Activated CD4-positive, alpha-beta T cell treated with anti-CD3 and anti-CD28 coated beads, Interleukin-2, amount 50 U/mL, for 24 hours (primary cell): Measurements from ENCODE around the gene UBA7.
A peak's percentile ranks its signal among the peaks of the same experiment; 100 is the strongest.
"Not testable (repeated sequence)": the region's sequence is repeated elsewhere in the genome, so short reads cannot be mapped to it uniquely, and the experiment has no call there.

Experiments
- DNase-seq, 2 donors: peaks; one replicate each; pipeline ENCODE4 v3.0.0-alpha.2; 2020; ENCODE audit warnings: low read depth in 1 of 2, low spot score in 1 of 2

Gene UBA7, protein sequence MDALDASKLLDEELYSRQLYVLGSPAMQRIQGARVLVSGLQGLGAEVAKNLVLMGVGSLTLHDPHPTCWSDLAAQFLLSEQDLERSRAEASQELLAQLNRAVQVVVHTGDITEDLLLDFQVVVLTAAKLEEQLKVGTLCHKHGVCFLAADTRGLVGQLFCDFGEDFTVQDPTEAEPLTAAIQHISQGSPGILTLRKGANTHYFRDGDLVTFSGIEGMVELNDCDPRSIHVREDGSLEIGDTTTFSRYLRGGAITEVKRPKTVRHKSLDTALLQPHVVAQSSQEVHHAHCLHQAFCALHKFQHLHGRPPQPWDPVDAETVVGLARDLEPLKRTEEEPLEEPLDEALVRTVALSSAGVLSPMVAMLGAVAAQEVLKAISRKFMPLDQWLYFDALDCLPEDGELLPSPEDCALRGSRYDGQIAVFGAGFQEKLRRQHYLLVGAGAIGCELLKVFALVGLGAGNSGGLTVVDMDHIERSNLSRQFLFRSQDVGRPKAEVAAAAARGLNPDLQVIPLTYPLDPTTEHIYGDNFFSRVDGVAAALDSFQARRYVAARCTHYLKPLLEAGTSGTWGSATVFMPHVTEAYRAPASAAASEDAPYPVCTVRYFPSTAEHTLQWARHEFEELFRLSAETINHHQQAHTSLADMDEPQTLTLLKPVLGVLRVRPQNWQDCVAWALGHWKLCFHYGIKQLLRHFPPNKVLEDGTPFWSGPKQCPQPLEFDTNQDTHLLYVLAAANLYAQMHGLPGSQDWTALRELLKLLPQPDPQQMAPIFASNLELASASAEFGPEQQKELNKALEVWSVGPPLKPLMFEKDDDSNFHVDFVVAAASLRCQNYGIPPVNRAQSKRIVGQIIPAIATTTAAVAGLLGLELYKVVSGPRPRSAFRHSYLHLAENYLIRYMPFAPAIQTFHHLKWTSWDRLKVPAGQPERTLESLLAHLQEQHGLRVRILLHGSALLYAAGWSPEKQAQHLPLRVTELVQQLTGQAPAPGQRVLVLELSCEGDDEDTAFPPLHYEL

DNA sequence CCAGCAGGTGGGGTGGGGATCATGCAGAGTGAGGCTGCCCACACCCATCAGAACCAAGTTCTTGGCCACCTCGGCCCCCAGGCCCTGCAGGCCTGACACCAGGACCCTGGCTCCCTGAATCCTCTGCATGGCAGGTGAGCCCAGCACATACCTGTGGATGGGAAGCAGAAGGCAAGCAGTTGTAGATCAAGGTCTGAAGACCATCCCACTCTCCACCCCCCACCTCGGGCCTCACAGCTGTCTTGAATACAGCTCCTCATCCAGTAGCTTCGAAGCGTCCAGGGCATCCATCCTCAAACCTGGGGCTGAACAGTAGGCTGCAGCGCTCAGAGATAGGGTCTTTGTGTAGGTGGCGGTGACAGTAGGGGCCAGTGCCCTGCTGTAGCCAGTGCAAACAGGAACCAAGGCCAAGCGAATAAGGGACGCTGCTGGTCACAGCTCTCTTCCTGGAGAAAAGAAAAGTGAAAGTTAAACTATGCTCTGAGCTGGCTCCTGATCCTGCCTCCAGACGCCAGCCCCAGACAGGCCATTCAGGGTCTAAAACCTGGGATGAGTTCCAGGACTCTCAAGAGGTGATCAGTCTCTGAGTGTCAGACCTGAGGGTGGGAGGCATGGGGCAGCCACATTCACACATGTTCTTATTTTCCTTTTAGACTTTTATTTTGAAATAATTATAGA is at the start of gene UBA7:
Gene UBA7 (minus strand): TSS at position 457 of the 678 bp plus-strand sequence. CDS start 166 bp downstream, at position 291.
- no peak for DNase-seq

DNA sequence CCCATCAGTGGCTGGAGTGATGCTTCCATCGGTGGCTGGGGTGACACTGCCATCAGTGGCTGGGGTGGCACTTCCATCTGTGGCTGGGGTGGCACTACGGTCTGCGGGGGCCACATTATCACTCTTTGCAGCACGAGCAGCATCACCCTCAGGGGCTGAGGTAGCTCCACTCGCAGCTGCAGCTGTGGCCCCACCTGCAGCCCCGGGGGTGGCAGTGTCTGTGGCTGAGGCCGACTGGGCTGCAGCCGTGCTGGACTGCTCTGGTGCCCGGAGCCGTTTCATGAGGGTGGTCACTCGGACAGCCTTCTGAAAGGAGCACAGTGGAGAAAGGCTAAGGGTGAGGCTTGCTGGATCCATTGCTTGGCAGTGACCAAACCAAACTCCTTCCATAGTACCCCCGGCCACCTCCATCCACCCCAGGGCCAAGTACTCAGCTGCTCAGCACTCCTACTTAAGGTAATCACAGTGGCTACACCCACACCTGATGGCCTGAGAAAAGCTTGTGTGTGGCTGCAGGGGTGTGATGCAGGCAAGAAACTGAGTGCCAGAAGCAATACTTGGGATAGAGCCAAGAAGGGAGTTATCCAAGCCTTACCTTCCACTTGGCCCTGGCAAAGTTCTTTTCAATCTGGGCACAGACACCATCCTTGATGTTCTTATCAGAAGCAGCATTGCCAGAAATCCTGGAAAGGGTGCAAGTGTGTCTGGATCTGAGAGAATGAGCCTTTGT is 46.0 kb upstream of the UBA7 start:
- DNase-seq, result no peak

DNA sequence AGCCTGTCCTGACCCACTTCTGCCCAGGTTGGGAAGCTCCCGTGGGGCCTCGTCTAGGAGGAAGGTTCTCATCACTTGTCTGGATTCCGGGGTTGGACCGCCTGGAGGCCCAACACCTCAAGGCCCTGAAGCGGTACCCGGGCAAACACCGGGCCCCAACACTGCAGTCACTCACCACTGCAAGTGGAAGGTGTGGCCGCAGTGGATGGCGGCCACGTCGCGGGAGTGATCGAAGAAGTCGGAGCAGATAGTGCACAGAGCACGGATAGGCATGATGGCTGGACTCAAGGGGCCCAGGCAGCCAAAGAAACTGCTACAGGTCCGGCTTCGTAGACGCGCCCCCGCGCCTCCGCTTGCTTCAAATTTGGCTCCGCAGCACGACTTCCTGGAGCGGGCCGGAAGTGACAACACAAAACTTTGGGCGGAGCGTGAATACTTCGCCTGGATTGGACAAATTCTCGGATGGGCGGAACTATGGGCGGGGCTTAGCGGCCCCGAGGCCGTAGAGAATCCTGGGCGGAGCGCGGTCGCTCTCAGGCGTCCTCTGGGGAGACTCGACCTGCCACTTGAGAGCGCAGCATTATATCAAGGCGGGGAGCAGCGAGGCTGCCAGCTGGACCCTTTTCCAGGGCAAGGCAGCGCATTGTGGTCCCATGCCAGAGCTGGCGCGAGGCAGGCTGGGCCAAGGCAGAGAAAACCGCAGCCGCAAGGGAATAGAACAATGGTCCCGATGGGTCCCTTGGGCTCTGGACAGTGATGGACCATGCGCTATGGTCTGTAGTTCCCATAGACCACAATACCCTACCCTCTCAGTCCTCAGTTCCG is 42.6 kb upstream of the UBA7 start, which contains the start of gene TRAIP:
Gene TRAIP (minus strand): TSS at position 384 of the 825 bp plus-strand sequence. CDS start 111 bp downstream, at position 273.
- peak; percentile 90 to 92 for DNase-seq

DNA sequence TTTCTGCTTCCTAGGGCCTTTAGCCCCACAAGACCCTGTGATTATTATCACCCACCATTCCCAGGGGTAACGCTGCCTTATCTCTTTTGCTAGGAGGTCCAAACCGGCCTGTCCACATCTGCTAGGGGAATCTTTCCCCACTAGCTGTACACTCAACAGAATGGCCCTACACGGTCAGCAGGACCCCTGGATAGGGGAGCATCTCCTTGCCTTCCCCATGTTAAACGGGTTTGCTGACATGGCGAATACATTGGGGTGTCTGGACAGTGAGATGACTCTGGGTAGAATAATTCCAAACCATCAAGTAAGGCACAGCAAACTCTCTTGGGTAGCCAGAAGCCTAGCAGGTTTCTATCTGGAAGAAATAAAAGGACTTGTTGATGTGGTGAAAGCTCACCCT is 41.9 kb upstream of the UBA7 start:
- DNase-seq, result no peak

DNA sequence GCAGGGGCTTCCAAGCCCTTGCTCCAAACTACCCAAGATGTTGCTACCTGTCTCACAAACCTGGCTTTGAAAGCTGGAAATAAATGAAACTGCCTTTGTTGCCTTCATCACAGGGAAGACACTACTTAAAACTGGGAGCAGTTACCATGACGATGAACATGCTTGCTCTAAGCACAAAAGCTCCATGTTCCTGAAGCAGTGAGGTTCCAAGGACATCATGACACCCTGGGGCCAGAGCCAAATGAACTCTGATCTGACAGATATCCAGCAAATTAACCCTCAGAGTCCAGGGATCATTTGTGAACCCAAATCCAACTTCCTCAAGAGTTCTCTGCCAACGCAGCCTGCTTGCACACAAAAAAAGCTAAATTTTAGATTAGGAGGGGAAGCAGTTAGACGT is 31.9 kb upstream of the UBA7 start:
- DNase-seq, result no peak

DNA sequence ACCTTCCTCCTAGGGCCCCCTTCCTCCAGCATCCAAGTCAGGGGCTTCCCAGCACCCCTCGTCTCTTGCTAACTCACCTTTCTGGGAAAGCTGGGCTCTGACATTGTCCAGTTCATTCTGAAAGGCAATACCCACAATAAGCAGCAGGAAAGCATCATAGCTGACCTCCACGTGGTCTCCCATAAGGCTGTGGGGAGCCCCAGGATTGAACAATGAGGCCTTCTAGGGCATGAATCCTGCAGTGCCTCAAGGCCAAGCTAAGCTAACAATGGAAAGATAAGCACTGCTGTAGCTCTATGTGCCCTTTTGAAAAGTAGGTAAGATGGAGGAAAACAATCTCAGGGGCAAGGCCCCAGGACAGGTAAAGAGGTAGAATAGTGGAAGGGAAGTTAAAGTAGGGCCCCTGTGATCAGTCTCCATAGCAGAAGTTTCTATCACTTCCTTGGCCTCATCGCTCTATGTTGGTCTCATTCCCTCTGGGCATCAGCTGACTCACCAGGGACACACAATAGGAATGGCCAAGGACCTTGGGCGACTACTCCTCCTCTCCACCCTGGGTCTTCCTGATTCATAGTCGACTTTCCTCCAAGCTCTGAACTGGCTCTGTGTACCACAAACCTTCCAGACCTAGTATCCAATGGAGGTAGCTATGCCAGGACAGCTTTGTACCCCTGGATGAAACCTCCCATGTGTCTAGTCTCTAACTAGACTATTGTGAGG is 30.9 kb upstream of the UBA7 start:
- no peak for DNase-seq

DNA sequence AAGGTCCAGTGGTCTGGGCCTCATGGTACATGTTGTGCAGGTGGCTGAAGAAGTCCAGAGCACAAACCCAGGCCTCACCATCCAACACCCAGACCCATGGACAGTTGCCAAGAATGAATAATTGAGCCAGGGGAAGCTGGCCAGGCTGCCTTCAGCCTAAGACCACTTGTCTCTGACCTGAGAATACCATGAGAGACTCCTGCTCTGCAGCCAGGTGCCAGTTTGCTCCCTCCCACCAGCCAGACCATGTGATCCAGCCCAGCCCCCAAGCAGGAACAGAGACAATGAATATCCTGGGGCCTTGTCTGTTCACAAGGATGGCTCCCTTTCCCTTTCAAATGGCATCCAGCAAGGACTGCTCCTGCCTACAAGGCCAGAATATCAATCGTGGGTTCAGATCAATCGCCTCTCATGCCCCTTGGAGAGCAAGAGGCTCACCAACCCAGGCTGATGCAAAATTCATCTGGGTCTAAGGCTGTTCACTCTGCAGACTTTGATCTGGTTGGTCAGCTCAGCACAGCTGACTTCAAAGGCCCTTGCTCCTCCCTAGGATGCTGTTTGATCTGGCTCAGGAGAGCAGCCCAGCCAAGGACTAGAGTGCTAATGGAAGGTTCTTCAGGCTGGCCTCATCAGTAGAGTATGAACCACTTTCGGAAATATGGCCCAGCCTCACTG is 29.2 kb upstream of the UBA7 start:
- DNase-seq, result no peak

DNA sequence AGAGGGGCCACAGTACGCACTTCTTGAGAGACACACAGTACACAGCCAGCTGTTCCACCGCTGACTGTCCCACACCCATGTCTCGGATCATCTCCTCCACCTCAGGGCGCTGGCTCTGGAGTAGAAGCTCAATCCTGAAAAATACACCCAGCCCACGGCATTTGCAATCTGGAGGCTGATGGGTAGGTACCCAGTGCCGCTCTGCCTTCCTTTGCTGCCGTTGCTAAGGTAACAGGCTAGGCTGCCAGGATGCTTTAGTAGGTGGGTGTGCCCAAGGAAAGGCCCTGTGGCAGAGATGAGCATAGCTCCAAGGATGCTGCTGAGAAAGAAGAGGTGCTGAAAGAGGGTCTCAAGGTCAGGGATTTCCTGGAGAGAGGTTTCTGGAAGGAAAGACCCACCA is 28.1 kb upstream of the UBA7 start:
- no peak for DNase-seq

DNA sequence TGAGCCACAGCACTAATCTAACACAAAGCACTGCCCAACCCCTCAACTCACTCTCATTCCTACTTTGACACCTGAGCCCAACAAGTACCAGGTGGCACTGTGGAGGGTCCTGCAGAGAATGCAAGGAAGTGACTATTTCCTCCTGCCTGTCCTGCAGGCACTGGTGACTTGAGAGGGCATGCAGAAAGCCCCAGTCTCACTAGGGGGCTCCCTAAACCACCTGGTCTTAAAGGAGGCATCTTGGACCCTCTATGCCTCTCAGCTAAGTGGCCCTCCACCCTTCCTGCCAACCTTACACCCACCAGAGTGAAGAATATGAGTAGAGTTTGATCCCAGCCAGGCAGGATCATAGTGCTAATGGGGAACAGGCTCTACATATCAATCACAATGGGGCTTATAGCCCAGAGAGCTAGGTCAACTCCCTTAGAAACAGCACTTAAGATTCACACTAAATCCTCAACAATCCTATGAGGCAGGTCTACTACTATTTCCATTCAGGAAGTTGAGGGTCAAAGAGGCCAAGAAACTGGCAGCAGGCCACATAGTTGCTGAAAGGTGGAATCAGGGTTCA is 27.5 kb upstream of the UBA7 start:
- no peak for DNase-seq

DNA sequence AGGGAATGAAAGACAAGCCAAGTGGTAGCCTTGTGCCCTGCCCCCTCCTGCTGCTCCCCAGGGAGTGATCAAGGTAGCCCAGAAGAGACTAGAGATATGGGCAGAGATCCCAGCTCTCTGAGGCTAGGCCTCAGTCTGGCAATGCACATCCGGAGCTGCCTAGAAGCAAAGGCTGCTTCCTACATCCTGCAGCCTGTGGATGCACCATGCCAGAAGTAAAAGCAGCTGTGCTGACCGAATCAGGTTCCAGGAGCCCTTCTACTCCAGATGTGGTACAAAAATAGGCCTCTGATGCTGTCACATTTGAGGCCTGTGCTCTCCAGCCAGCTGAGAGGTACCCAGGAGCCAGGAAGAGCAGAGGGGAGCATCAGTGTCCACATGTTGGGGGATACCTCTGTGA is 26.6 kb upstream of the UBA7 start:
- no peak for DNase-seq

DNA sequence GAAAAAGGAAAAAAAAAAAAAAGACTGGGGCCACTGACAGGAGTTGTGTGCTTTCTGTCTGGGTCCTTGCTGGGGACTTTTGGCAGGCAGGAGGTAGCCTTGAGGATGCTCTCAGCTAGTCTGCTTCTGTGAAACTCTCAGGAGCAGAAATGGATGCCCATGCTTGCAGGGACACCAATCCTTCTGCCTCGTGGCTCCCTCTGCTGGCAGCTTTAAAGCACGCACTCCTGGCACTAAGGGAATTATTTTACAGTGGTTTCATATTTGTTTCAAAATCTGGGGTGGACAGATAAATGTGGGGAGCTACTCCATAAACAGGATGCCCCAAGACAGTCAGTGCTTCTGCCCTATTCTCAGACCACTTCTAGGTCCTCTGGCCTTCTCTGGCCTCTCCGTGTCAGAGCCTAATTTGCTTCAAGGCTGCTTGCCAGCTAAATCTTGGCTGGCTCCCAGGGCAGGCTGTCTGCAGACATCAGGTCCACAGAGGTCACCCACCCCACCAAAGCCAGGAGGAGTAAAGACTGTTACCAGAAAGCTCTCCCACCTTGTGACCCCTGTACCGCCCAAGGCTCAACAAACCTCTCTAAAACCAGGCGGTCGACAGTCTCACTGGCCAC is 25.5 kb upstream of the UBA7 start:
- peak; percentile 46 to 73 for DNase-seq

DNA sequence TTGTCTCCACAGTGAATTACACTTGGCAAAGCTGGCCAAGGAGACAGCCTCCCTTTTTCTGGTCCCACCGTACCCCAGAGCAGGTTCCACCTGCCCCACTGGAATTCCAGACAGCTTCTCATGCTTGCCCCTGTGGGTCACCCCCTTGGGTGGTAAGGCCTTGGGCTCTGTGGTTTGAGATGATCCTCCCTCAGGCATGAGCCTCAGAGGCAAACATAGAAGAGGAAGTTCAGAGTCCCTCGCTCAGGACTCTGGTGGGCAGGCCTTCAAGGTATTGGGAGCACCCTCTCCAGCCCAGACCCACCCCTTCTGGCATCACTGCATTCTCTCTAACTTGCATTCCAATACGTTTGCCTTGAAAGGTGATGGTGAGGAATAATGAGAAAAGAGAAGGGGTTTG is 17.6 kb upstream of the UBA7 start:
- no peak for DNase-seq

DNA sequence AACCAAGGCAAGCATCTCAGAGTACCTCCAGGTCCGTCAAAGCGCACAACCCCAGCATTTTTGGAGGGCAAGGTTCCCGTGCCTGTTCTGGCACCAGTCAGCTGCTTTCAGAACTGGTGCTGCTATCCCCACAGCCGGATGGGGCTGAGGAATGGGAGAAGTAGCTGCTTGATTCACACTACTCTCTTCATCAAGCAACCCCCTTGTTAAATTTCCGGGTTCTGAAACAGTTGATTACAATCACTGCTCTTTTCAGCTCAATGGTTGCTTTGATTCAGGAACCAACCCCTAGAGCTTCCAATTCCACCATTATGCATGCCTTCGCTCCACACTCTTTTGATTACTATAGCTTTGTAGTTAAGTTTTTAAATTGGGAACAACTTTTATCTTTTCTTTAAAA is 12.3 kb upstream of the UBA7 start:
- DNase-seq, result no peak

DNA sequence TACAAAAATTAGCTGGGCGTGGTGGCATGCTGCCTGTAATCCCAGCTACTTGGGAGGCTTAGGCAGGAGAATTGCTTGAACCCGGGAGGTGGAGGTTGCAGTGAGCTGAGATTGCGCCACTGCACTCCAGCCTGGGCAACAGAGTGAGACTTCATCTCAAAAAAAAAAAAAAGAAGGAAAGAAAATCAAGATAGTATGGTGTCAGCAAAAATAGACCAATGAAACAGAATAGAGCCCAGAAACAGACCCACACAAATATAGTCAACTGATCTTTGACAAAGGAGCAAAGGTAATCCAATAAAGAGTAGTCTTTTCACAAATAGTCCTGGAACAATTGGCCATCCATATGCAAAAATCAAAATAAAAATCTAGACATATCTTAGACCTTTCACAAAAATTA is 9.4 kb upstream of the UBA7 start:
- DNase-seq, result not testable (repeated sequence)

DNA sequence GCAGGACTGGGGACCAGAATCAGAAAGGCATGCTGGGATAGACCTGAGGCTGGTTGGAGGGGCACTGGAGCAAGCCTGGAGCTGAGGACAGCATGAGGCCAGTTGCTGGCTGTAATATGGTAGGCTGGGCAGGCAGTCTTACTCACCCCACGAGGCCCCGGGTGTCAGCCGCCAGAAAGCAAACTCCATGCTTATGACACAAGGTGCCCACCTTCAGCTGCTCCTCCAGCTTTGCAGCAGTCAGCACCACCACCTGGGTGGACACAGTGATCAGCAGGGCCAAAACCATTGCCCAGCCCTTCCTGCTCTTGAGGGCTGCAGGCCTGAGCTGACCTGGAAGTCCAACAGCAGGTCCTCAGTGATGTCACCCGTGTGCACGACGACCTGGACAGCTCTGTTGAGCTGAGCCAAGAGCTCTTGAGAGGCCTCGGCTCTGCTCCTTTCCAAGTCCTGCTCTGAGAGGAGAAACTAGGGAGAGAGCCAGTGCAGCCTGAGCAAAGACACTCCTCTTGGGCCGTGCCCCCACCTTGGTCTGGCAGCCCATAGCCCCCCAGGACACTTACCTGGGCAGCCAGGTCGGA is 747 bp downstream of the UBA7 start:
- no peak for DNase-seq

DNA sequence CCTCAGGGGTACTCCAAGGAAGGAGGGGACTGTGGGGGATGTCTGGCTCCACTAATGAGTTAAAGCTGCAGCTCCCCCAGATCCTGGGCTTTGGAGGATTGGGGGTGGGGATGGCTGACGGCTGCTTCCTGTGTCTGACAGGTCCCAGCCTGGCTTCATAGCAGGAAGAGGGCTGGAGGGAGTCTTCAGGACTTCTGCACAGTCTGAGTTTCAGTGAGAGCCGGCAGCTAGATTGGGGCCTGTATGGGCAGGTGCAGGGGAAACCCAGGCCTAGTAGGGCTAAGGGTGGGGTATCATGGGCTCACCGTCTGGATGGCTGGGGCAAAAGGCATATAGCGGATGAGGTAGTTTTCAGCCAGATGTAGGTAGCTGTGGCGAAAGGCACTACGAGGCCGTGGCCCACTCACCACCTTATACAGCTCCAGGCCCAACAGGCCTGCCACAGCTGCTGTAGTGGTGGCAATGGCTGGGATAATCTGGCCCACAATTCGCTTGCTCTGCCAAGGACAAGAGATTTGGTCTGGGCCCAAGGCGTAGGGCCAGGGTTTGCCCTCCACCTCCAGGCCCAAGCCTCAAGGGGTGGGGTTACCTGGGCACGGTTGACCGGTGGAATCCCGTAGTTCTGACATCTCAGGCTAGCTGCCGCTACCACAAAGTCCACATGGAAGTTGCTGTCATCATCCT is 6.2 kb downstream of the UBA7 start:
- no peak for DNase-seq

DNA sequence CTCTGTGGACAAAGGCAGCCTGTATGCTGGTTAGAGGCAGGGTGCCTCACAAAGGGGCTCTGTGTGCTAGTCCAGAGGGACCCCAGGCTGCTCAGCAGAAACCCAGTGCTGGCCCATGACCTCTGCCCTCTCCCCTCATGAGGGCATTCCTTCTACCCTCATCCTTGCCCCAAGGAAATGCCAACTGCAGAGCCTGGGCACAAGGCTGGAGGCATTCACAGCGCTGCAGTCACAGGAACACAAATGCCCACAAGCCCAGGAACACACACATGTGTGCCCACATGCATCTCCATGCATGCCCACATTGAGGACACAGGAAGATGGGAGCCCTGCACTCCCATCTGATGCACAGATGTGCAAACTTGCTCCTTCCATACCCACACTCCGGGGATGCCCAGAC is 6.9 kb downstream of the UBA7 start:
- no peak for DNase-seq
